Calu3 (cell line): ENCODE data around the gene MYH6. TPM values are rescaled to one million over a fixed set of nuclear protein-coding genes. Genes with fewer than 3 reads are reported as not detected.

Source experiments
- BruUV-seq: library from RNA; stranded (reverse); fragments of 400-500 nt; replicated peaks from 2 replicates; lab custom pipeline; 2021; lab: Mats Ljungman, UMichigan
- CTCF ChIA-PET: fragments of 300-600 bp; sonication (Branson Sonifier 250); formaldehyde crosslinking; loops from one replicate; lab custom pipeline; 2022; ENCODE audit warnings: antibody characterized with exemption; lab: Charles Lee
- DNase-seq: peaks from one replicate; pipeline ENCODE4 v3.0.0; 2022
- H3K27ac Mint-ChIP-seq: one replicate; pipeline ENCODE4 v1.8.0; 2022; ENCODE audit warnings: mixed read lengths; ENCODE audit not compliant: unreplicated experiment
- H3K27me3 Mint-ChIP-seq: one replicate; pipeline ENCODE4 v1.8.0; 2022; ENCODE audit warnings: mixed read lengths; ENCODE audit not compliant: unreplicated experiment
- H3K36me3 Mint-ChIP-seq: one replicate; pipeline ENCODE4 v1.8.0; 2022; ENCODE audit warnings: mild to moderate bottlenecking, moderate library complexity, mixed read lengths; ENCODE audit not compliant: insufficient read depth, unreplicated experiment
- H3K4me1 Mint-ChIP-seq: one replicate; pipeline ENCODE4 v1.8.0; 2022; ENCODE audit warnings: mild to moderate bottlenecking, low read depth, mixed read lengths; ENCODE audit not compliant: unreplicated experiment
- H3K4me3 Mint-ChIP-seq: one replicate; pipeline ENCODE4 v1.8.0; 2022; ENCODE audit warnings: mild to moderate bottlenecking, low read depth, moderate library complexity, mixed read lengths; ENCODE audit not compliant: unreplicated experiment
- H3K9me3 Mint-ChIP-seq: one replicate; pipeline ENCODE4 v1.8.0; 2022; ENCODE audit warnings: low read depth, mixed read lengths; ENCODE audit not compliant: unreplicated experiment
- intact Hi-C: fragments of 100-400 bp; cut with micrococcal nuclease; formaldehyde crosslinking; loops from one replicate; pipeline ENCODE4 v1.10.0; 2022; ENCODE audit not compliant: unreplicated experiment
- total RNA-seq: library from RNA; stranded (reverse); gene quantifications from 2 replicates; pipeline ENCODE4 v1.2.3, GENCODE V29; 2022
- TF ChIP-seq, protein P1 (sequence below): fragments of 200-600 bp; IDR thresholded peaks from one replicate; pipeline ENCODE4 v1.8.0; 2022; ENCODE audit warnings: antibody characterized with exemption; ENCODE audit not compliant: unreplicated experiment

MYH6 gene
- total RNA-seq, 1 experiment from 2014 or later = not detected

- H3K4me3 Mint-ChIP-seq = no peak overlapping the region
- TF ChIP-seq, protein P1, sequence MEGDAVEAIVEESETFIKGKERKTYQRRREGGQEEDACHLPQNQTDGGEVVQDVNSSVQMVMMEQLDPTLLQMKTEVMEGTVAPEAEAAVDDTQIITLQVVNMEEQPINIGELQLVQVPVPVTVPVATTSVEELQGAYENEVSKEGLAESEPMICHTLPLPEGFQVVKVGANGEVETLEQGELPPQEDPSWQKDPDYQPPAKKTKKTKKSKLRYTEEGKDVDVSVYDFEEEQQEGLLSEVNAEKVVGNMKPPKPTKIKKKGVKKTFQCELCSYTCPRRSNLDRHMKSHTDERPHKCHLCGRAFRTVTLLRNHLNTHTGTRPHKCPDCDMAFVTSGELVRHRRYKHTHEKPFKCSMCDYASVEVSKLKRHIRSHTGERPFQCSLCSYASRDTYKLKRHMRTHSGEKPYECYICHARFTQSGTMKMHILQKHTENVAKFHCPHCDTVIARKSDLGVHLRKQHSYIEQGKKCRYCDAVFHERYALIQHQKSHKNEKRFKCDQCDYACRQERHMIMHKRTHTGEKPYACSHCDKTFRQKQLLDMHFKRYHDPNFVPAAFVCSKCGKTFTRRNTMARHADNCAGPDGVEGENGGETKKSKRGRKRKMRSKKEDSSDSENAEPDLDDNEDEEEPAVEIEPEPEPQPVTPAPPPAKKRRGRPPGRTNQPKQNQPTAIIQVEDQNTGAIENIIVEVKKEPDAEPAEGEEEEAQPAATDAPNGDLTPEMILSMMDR = no peak
- H3K27me3 Mint-ChIP-seq = peaks cover 77% of the 10 kb centered on the region
- no peaks in the 10 kb centered on the region for H3K9me3 Mint-ChIP-seq
- no peak overlapping the region for H3K27ac Mint-ChIP-seq
- H3K36me3 Mint-ChIP-seq = no peaks in the 10 kb centered on the region
- no TSS peak for BruUV-seq
- H3K4me1 Mint-ChIP-seq = no peaks in the 10 kb centered on the region
- CTCF ChIA-PET = interaction anchor here (0.5 kb wide), 2 partner anchors 45 to 1205 kb away, joined by 4 to 6 read pairs; no protein-coding TSS in a partner anchor
- DNase-seq = no peak
- intact Hi-C loops = no loop called here
These were observed 29.3 kb upstream of the MYH6 start for GRCh38 chr14:23437133-23438100.

DNA sequence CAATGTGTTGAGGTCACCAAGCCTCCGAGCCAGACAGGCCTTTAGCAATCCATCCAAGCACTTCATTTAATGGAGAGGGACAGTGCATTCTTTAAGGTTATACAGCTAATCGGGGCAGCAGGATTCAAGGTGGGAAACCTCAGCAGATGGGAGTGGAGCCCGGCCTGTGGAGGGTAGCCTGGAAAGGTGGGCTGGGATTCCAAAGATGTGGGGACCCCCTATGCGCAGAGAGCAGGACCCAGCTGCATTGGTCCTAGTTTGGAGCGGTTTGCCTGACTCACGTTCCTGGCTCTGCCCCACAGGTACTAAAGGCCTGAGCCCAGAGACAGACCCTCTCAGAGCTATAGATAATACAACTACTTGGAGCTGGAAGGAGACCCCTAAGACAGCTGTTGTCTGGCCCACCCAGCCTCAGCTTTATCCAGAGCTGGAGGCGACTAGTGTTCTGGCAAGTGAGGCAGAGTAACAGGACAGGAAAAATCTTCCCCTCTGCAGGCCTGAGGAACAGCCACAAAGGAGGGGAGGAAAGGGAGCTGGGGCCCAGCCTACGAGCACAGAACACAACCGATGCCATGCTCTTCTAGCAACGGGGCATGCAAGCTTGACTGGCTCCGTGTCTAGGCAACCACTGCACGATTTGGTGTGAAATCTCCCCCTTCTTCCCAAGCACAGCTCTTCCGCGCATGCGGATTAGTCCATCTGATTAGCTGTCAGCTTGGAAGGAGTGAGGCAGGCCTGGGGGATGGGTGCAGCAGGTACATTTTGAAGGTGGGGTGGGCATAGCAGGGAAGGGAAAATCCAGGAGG, 28.5 kb upstream of the MYH6 start:
- Mint-ChIP-seq H3K27ac (no peak overlapping the region), H3K4me3 (no peak overlapping the region)
- CTCF ChIA-PET = interaction anchor here (0.5 kb wide), 1 partner anchor 44 kb away, joined by 4 read pairs; no protein-coding TSS in a partner anchor

DNA sequence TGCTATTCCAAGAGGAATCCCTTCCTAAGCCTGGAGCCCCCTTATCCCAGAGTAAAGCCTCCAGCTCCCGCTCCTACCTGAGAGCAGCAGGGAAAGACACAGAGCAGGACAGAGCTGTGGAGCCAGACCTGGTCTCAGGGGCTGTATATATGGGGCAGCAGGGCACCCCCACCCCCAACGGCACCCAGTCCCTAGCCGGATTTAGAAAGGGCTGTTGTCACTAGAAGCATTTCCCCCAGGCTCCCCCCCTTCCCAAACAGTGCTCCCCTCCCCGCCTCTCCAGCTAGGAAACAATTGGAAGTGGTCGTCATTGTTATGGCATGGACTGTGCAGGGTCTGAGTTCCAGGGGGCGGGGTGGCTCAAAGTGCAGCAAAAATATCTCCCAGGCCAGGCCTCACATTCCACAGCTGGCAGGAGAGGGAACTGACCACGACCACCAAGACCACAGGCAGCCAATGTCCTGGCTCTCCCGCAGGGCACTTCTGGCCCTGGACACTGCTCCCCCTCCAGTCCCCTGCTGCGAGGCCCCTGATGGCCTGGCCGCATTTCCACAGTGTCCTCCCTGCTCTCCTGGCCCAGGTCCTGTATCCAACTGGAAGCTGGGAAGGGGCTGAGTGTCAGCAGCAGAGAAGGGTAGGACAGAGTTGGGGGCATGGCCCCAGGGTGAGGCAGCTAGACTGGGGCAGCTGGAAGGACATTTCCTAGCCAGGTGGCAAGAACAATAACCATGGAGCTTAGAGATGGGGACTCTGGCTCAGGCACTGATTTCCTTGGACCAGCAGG, 27.7 kb upstream of the MYH6 start, which contains the start of gene MYH7:
Gene MYH7 (minus strand): TSS at position 118 of the 784 bp plus-strand sequence. CDS start 1,928 bp downstream, outside the sequence.
- H3K4me1 Mint-ChIP-seq = no peaks in the 10 kb centered on the region
- peaks cover 77% of the 10 kb centered on the region for H3K27me3 Mint-ChIP-seq
- H3K4me3 Mint-ChIP-seq = no peak within 1 kb of the TSS
- no TSS peak for BruUV-seq
- TF ChIP-seq, protein P1 = no peak
- CTCF ChIA-PET = no interaction called here
- H3K9me3 Mint-ChIP-seq = no peaks in the 10 kb centered on the region
- no peak within 1 kb of the TSS for H3K27ac Mint-ChIP-seq
- no peak for DNase-seq
- H3K36me3 Mint-ChIP-seq = no peaks in the 10 kb centered on the region
- intact Hi-C loops = no loop called here

More for the DNA sequence above, 28.5 kb upstream of the MYH6 start:
- intact Hi-C loops = no loop called here
- Mint-ChIP-seq H3K36me3 (no peaks in the 10 kb centered on the region), H3K9me3 (no peaks in the 10 kb centered on the region), H3K4me1 (no peaks in the 10 kb centered on the region), H3K27me3 (peaks cover 77% of the 10 kb centered on the region)
- BruUV-seq = no TSS peak
- TF ChIP-seq, protein P1 = no peak
- no peak for DNase-seq
